Testis (tissue), 3 donors: Measurements from ENCODE around the gene ADCY10. TPM values are rescaled to one million over a fixed set of nuclear protein-coding genes. Genes with fewer than 3 reads are reported as not detected.

Source experiments
- DNase-seq: peaks from one replicate; pipeline ENCODE4 v3.0.0-alpha.2; 2019
- H3K27ac ChIP-seq, 2 donors: fragments of 200-600 bp; sonication (generic); one replicate each; pipeline ENCODE4 v1.5.1; 2019
- H3K27me3 ChIP-seq: fragments of 200-600 bp; sonication (generic); one replicate; pipeline ENCODE4 v1.5.1; 2019
- H3K36me3 ChIP-seq: fragments of 200-600 bp; sonication (generic); one replicate; pipeline ENCODE4 v1.5.1; 2017; ENCODE audit warnings: low read depth; ENCODE audit errors: missing control alignments
- H3K4me1 ChIP-seq: fragments of 200-600 bp; sonication (generic); one replicate; pipeline ENCODE4 v1.5.1; 2019
- H3K4me3 ChIP-seq, 2 donors: fragments of 200-600 bp; sonication (generic); one replicate each; pipeline ENCODE4 v1.5.1; 2017 to 2019
- H3K9me3 ChIP-seq: fragments of 200-600 bp; sonication (generic); one replicate; pipeline ENCODE4 v1.5.1; 2017
- CTCF ChIP-seq, 3 experiments: fragments of 450-650 bp in 2 of 3; fragments of 200-600 bp in 1 of 3; sonication (generic) in 1 of 3; IDR thresholded peaks; one replicate each; pipeline ENCODE4 v1.5.1; 2016 to 2019; ENCODE audit warnings: antibody characterized with exemption in 3 of 3, mild to moderate bottlenecking in 2 of 3, moderate library complexity in 1 of 3
- POLR2A ChIP-seq: fragments of 450-650 bp; IDR thresholded peaks from one replicate; pipeline ENCODE4 v1.6.1; 2017; ENCODE audit warnings: antibody characterized with exemption, mild to moderate bottlenecking, moderate library complexity
- WGBS, 2 donors: methylation state at CpG; one replicate each; pipeline ENCODE4 v1.1.5; 2018; 5-methylcytosine and 5-hydroxymethylcytosine counted together
- intact Hi-C: fragments of 100-400 bp; cut with DNase I; formaldehyde crosslinking; loops from one replicate; pipeline ENCODE4 v1.15.1; 2023; ENCODE audit warnings: low total_unique reads
- polyA plus RNA-seq: library from polyadenylated mRNA; stranded (reverse); fragments of 350-450 nt; fragmentation: Illumina TruSeq; extraction: RNeasy Lipid Tissue Mini Kit (QIAGEN cat#74804); gene quantifications from one replicate; pipeline ENCODE4 v1.2.3, GENCODE V29; 2014; ENCODE audit warnings: low read depth, low replicate concordance; ENCODE audit not compliant: insufficient read depth
- total RNA-seq, 2 donors: library from RNA; depleted of rRNA; stranded (reverse); fragments of >200 nt; gene quantifications; one replicate each; pipeline ENCODE4 v1.2.3, GENCODE V29; 2016

ADCY10 gene
- total and polyA plus RNA-seq, 3 donors from 2014 or later = 9.4 to 49.7 (median 24.6) TPM

GRCh38 chr1:167784876-167785550 lies 128.9 kb downstream of the ADCY10 start:
- TF ChIP-seq CTCF (IDR thresholded peaks at IDR 0.05) (no peak), POLR2A (no peak)
- H3K4me1 ChIP-seq = peaks cover 2% of the 10 kb centered on the region
- 85 to 88% methylated on average over 3 of the region's 3 CpGs for WGBS, 2 donors
- no peak for DNase-seq
- no peaks in the 10 kb centered on the region for H3K36me3 ChIP-seq
- H3K27ac ChIP-seq = no peak overlapping the region
- intact Hi-C loops = no loop called here
- H3K9me3 ChIP-seq = no peaks in the 10 kb centered on the region
- no peaks in the 10 kb centered on the region for H3K27me3 ChIP-seq
- H3K4me3 ChIP-seq = no peak overlapping the region

- Histone ChIP-seq H3K9me3 (no peaks in the 10 kb centered on the region), H3K4me1 (no peaks in the 10 kb centered on the region), H3K36me3 (no peaks in the 10 kb centered on the region), H3K27ac (no peak overlapping the region), H3K27me3 (no peaks in the 10 kb centered on the region), H3K4me3 (no peak overlapping the region)
- intact Hi-C loops = no loop called here
- DNase-seq = no peak
- 97 to 100% methylated on average over 1 of the region's 1 CpG for WGBS, 2 donors
- TF ChIP-seq CTCF (IDR thresholded peaks at IDR 0.05) (no peak), POLR2A (no peak)
Observed at GRCh38 chr1:167782946-167783345, 131.0 kb downstream of the ADCY10 start.

GRCh38 chr1:167781558-167781957 lies 132.4 kb downstream of the ADCY10 start:
- WGBS, 2 donors = 94 to 96% methylated on average over 2 of the region's 2 CpGs
- no peak for DNase-seq
- no peaks in the 10 kb centered on the region for H3K27me3 ChIP-seq

GRCh38 chr1:167777269-167777650 lies 136.7 kb downstream of the ADCY10 start:
- WGBS, 2 donors = 94 to 98% methylated on average over 5 of the region's 5 CpGs
- Histone ChIP-seq H3K9me3 (no peaks in the 10 kb centered on the region), H3K27ac (no peak overlapping the region), H3K27me3 (no peaks in the 10 kb centered on the region), H3K4me3 (no peak overlapping the region), H3K4me1 (no peaks in the 10 kb centered on the region), H3K36me3 (no peaks in the 10 kb centered on the region)
- intact Hi-C loops = no loop called here
- DNase-seq = no peak
- TF ChIP-seq POLR2A (no peak), CTCF (IDR thresholded peaks at IDR 0.05) (no peak)

More at GRCh38 chr1:167781558-167781957, 132.4 kb downstream of the ADCY10 start:
- H3K27ac ChIP-seq = no peak overlapping the region
- no peaks in the 10 kb centered on the region for H3K4me1 ChIP-seq
- no peak for TF ChIP-seq CTCF (IDR thresholded peaks at IDR 0.05)
- TF ChIP-seq POLR2A = no peak
- intact Hi-C loops = no loop called here
- H3K4me3 ChIP-seq = no peak overlapping the region
- H3K36me3 ChIP-seq = no peaks in the 10 kb centered on the region
- H3K9me3 ChIP-seq = no peaks in the 10 kb centered on the region

- H3K4me3 ChIP-seq = no peak overlapping the region
- 96 to 100% methylated on average over 1 of the region's 1 CpG for WGBS, 2 donors
- H3K9me3 ChIP-seq = no peaks in the 10 kb centered on the region
- H3K27me3 ChIP-seq = no peaks in the 10 kb centered on the region
- no peak overlapping the region for H3K27ac ChIP-seq
- intact Hi-C loops = no loop called here
- H3K4me1 ChIP-seq = no peaks in the 10 kb centered on the region
- no peaks in the 10 kb centered on the region for H3K36me3 ChIP-seq
- no peak for DNase-seq
- no peak for TF ChIP-seq CTCF (IDR thresholded peaks at IDR 0.05)
- no peak for TF ChIP-seq POLR2A
Observed at GRCh38 chr1:167776616-167777268, 137.2 kb downstream of the ADCY10 start.
